Fibroblast of the aortic adventitia (primary cell): ENCODE data around the gene HLF. TPM values are rescaled to one million over a fixed set of nuclear protein-coding genes. Genes with fewer than 3 reads are reported as not detected.

ENCODE experiments used
- DNase-seq: peaks from one replicate; pipeline ENCODE4 v3.0.0-alpha.2; 2010; ENCODE audit warnings: low read depth
- H3K4me3 ChIP-seq: 2 replicates; pipeline ENCODE4 v1.5.1; 2011; ENCODE audit warnings: low read depth, mild to moderate bottlenecking, control low read depth, low read length, moderate library complexity
- total RNA-seq: library from RNA; depleted of rRNA; stranded (reverse); fragments of >200 nt; gene quantifications from 2 replicates; pipeline ENCODE4 v1.2.3, GENCODE V29; 2012; ENCODE audit warnings: low replicate concordance
- TF ChIP-seq, protein P1 (sequence below): IDR thresholded peaks from 2 replicates; pipeline ENCODE4 v1.5.1; 2011; ENCODE audit warnings: mild to moderate bottlenecking, low read length, control low read depth, inconsistent platforms; ENCODE audit not compliant: insufficient read depth

HLF gene
- total RNA-seq, 1 donor, result 4.4 TPM

DNA sequence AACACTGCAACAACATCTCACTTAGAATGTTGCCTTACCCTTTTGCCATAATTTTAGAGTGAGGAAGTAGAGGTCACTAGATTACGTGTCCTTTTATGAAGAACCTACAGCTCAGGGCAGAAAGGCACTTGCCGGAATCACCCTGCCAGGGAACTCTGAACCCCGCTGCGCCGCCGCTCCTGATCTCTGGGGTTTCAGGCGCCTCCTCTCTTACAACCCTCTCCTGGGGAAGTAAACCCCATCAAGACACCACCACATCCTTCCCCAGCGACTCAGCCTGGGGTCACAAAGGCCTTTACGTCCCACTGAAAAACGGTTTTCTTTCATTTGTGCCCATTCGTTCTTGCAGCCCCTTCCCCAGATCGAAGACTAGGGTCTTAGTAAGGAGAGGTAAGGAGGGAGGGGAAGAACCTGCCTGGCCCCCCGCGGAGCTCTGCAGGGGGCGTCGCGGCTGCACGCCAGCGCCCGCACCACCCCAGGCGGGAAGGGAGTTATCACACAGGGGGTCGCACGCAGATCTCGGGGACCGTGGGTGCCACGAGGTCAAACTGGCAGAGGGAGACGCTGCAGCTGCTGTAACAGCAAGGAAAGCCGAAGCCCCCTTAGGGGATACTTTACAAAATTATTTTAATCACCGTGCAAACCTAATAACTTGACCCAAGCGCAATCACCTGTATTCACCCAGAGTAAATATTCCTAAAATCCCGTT lies 1.0 kb upstream of the HLF start:
- no peak for DNase-seq
- no peak overlapping the region for H3K4me3 ChIP-seq
- TF ChIP-seq, protein P1, sequence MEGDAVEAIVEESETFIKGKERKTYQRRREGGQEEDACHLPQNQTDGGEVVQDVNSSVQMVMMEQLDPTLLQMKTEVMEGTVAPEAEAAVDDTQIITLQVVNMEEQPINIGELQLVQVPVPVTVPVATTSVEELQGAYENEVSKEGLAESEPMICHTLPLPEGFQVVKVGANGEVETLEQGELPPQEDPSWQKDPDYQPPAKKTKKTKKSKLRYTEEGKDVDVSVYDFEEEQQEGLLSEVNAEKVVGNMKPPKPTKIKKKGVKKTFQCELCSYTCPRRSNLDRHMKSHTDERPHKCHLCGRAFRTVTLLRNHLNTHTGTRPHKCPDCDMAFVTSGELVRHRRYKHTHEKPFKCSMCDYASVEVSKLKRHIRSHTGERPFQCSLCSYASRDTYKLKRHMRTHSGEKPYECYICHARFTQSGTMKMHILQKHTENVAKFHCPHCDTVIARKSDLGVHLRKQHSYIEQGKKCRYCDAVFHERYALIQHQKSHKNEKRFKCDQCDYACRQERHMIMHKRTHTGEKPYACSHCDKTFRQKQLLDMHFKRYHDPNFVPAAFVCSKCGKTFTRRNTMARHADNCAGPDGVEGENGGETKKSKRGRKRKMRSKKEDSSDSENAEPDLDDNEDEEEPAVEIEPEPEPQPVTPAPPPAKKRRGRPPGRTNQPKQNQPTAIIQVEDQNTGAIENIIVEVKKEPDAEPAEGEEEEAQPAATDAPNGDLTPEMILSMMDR, result no peak

DNA sequence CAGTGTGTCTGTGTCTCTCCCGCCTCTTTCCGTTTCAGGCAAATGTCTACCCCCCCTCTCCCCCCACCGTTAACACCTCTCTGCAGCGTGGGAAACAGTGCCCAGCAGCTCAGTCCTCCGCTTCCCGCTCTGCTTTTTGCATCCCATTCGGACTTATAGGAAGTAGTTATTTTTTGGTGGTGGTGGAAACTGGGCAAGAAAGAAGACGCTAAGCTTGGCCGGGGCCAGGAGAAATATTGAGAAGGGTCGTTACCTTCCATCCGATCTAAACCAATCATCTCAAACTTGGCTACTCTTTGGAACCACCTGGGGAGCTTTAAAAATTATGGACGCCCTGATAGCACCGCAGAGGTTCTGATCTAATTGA lies 499 bp upstream of the HLF start:
- no peak overlapping the region for H3K4me3 ChIP-seq
- DNase-seq, result no peak
- TF ChIP-seq, protein P1, result no peak

DNA sequence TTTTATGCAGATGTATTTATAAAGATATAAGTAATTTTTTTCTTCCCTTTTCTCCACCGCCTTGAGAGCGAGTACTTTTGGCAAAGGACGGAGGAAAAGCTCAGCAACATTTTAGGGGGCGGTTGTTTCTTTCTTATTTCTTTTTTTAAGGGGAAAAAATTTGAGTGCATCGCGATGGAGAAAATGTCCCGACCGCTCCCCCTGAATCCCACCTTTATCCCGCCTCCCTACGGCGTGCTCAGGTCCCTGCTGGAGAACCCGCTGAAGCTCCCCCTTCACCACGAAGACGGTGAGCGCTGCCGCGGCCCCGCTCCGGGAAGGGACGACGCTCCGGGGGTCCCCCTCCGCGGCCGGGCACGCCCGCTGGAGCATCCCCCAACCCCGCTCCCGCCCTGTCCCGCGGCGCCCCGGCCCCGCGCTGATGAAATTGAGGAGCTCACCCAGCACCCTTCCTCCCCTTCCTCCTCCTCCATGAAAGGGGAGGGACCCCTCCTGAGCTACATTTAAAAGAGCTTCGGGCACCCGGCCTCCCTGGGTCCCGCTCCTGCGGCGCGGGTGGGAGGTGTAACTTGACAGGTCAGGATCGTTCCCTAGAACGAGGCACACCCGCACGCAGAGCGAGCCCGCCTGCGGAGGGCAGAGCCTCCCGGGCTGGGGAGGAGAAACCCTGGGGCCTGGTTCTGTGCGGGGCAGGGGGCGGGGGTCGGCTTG lies 706 bp downstream of the HLF start:
- peak overlapping the region; percentile 32 for H3K4me3 ChIP-seq
- DNase-seq, result no peak
- TF ChIP-seq, protein P1, result no peak

DNA sequence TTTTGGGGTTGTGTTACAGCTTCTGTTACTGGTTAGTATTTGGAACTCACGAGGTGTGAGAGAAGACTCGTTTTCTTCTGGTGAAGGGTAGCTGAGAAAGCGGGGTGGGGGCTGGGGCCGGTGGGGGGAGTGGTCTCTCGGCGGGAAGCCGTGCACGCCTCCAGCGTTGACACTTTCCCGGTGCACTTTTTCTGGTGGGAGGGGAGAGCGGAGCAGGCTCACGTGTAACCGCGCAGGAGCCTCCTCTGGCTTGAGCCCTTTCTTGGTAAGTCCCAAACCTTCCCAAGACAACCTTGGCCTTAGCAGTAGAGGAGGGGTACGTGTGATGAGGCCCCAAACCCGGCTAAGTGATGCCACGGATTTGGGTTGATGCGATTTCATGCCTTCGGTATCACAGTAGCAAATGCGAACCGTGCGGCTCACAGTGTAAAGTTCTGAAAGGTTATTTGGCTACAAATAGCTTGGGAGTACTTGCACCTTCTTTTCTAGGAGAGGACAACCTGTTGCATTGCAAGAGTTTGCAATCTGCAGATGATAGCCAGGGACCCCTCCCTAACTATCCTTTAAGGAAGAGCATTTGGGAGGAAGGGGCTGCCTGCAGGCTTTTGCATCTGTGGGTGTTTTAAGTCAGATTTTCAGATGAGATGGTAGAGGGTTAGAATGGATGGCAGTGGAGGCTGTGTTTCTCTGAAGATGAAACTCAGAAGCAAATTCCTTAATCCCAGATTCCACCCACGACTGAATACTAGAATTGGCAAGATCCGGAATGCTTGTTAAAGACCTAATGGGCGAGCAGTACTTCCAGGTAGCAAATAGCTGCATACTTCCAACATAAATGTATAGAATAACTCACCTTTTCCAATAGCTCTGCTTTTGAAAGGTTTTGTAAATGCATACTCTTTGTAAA lies 1.5 kb downstream of the HLF start:
- TF ChIP-seq, protein P1, result no peak
- no peak overlapping the region for H3K4me3 ChIP-seq
- no peak for DNase-seq

DNA sequence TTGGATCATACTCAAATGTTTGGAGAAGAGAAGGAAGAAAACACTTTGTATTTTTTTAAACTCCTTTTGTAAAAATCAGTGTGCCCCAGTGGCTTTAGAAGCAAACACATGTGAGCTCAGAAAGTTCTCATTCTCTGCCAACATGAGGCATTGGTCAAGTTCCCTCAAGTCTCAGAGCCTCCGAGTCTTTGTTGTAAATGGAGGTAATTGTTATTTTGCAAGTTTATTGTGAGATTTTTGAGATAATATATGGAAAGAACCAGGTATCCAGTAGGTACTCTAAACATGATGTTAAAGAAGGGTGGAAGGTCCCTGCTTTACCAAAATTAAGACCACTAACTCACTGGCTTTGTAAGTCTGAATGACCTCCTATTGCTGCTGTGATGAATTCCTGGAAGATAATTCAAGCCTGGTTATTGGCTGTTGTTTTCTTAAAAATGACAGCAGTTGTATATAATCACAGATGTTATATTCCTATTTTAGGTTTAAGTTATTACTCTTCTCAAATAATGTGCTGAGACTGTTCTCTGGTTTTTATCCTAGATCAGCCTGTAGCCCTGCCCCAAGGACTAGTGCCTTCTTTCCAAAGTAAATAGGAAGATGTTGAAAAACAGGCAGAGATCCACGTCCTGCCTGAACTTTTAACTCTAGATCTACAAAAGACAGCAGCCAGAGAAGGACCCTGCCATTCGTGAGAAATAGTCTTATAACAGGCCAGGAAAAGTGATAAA lies 2.4 kb downstream of the HLF start:
- TF ChIP-seq, protein P1, result no peak
- DNase-seq, result peak; percentile 29
- H3K4me3 ChIP-seq, result no peak overlapping the region
